Activated CD4-positive, alpha-beta memory T cell treated with anti-CD3 and anti-CD28 coated beads for 36 hours (primary cell): Measurements from ENCODE around the gene FHIT. TPM values are rescaled to one million over a fixed set of nuclear protein-coding genes. Genes with fewer than 3 reads are reported as not detected.

Experiments
- CTCF ChIA-PET: fragments of 350-600 bp; sonication (Branson Sonifier 250); formaldehyde crosslinking; loops from one replicate; lab custom pipeline; 2021; ENCODE audit warnings: antibody characterized with exemption, inconsistent platforms; lab: Charles Lee
- POLR2A ChIA-PET: fragments of 350-600 bp; sonication (Branson Sonifier 250); formaldehyde crosslinking; loops from one replicate; lab custom pipeline; 2021; ENCODE audit warnings: antibody characterized with exemption; lab: Charles Lee
- DNase-seq: peaks from one replicate; pipeline ENCODE4 v3.0.0-alpha.2; 2020
- H3K27ac Mint-ChIP-seq: one replicate; pipeline ENCODE4 v1.8.0; 2021; ENCODE audit warnings: mixed read lengths
- H3K27me3 Mint-ChIP-seq: one replicate; pipeline ENCODE4 v1.8.0; 2021; ENCODE audit warnings: mixed read lengths
- H3K36me3 Mint-ChIP-seq: one replicate; pipeline ENCODE4 v1.8.0; 2021; ENCODE audit warnings: mixed read lengths
- H3K4me1 Mint-ChIP-seq: one replicate; pipeline ENCODE4 v1.8.0; 2021; ENCODE audit warnings: low read depth, mixed read lengths
- H3K4me3 Mint-ChIP-seq: one replicate; pipeline ENCODE4 v1.8.0; 2021; ENCODE audit warnings: mild to moderate bottlenecking, mixed read lengths
- H3K9me3 Mint-ChIP-seq: one replicate; pipeline ENCODE4 v1.8.0; 2021; ENCODE audit warnings: mixed read lengths
- intact Hi-C: fragments of 100-400 bp; cut with micrococcal nuclease; formaldehyde crosslinking; loops from one replicate; pipeline ENCODE4 v1.15.1; 2023
- total RNA-seq, 2 experiments: library from RNA; stranded (reverse); gene quantifications; one replicate each; pipeline ENCODE4 v1.2.3, GENCODE V29; 2021

FHIT gene
- total RNA-seq, 2 experiments from 2014 or later = 7.2 to 8.7 TPM

GRCh38 chr3:60514085-60514649 lies 737.1 kb downstream of the FHIT start:
- no peaks in the 10 kb centered on the region for H3K4me1 Mint-ChIP-seq
- no peak overlapping the region for H3K27ac Mint-ChIP-seq
- POLR2A ChIA-PET = no interaction called here
- no peaks in the 10 kb centered on the region for H3K9me3 Mint-ChIP-seq
- no peaks in the 10 kb centered on the region for H3K27me3 Mint-ChIP-seq
- no peak for DNase-seq
- CTCF ChIA-PET = no interaction called here
- no peaks in the 10 kb centered on the region for H3K36me3 Mint-ChIP-seq
- no peak overlapping the region for H3K4me3 Mint-ChIP-seq
- intact Hi-C loops = no loop called here

- ChIA-PET POLR2A (no interaction called here), CTCF (no interaction called here)
- no peaks in the 10 kb centered on the region for H3K9me3 Mint-ChIP-seq
- no peak overlapping the region for H3K4me3 Mint-ChIP-seq
- no peaks in the 10 kb centered on the region for H3K4me1 Mint-ChIP-seq
- no peaks in the 10 kb centered on the region for H3K36me3 Mint-ChIP-seq
- intact Hi-C loops = no loop called here
- no peaks in the 10 kb centered on the region for H3K27me3 Mint-ChIP-seq
- H3K27ac Mint-ChIP-seq = no peak overlapping the region
- DNase-seq = no peak
Observed at GRCh38 chr3:60513241-60513640, 738.0 kb downstream of the FHIT start.

- DNase-seq = no peak
- H3K27me3 Mint-ChIP-seq = no peaks in the 10 kb centered on the region
- no peak overlapping the region for H3K27ac Mint-ChIP-seq
- H3K9me3 Mint-ChIP-seq = no peaks in the 10 kb centered on the region
- no peak overlapping the region for H3K4me3 Mint-ChIP-seq
- no peaks in the 10 kb centered on the region for H3K4me1 Mint-ChIP-seq
- CTCF ChIA-PET = no interaction called here
- POLR2A ChIA-PET = no interaction called here
- intact Hi-C loops = no loop called here
- no peaks in the 10 kb centered on the region for H3K36me3 Mint-ChIP-seq
Observed at GRCh38 chr3:60512506-60512905, 738.7 kb downstream of the FHIT start.

GRCh38 chr3:60509471-60509870 lies 741.8 kb downstream of the FHIT start:
- H3K4me3 Mint-ChIP-seq = no peak overlapping the region
- H3K4me1 Mint-ChIP-seq = no peaks in the 10 kb centered on the region
- ChIA-PET POLR2A (no interaction called here), CTCF (interaction anchor here (0.6 kb wide), 1 partner anchor 18 kb away, joined by 4 read pairs; no protein-coding TSS in a partner anchor)
- DNase-seq = no peak
- intact Hi-C loops = no loop called here
- H3K36me3 Mint-ChIP-seq = no peaks in the 10 kb centered on the region
- no peaks in the 10 kb centered on the region for H3K27me3 Mint-ChIP-seq
- H3K9me3 Mint-ChIP-seq = no peaks in the 10 kb centered on the region
- H3K27ac Mint-ChIP-seq = no peak overlapping the region

GRCh38 chr3:60504827-60505457 lies 746.3 kb downstream of the FHIT start:
- no peaks in the 10 kb centered on the region for H3K4me1 Mint-ChIP-seq
- no peak for DNase-seq
- H3K27ac Mint-ChIP-seq = no peak overlapping the region
- ChIA-PET POLR2A (no interaction called here), CTCF (no interaction called here)
- intact Hi-C loops = no loop called here
- no peaks in the 10 kb centered on the region for H3K9me3 Mint-ChIP-seq
- no peak overlapping the region for H3K4me3 Mint-ChIP-seq
- no peaks in the 10 kb centered on the region for H3K36me3 Mint-ChIP-seq
- H3K27me3 Mint-ChIP-seq = no peaks in the 10 kb centered on the region

GRCh38 chr3:60501314-60501713 lies 749.9 kb downstream of the FHIT start:
- no peaks in the 10 kb centered on the region for H3K4me1 Mint-ChIP-seq
- no peak for DNase-seq
- intact Hi-C loops = no loop called here
- ChIA-PET POLR2A (no interaction called here), CTCF (no interaction called here)
- no peaks in the 10 kb centered on the region for H3K36me3 Mint-ChIP-seq
- no peak overlapping the region for H3K27ac Mint-ChIP-seq
- H3K27me3 Mint-ChIP-seq = no peaks in the 10 kb centered on the region
- H3K4me3 Mint-ChIP-seq = no peak overlapping the region
- H3K9me3 Mint-ChIP-seq = peaks cover 3% of the 10 kb centered on the region

- intact Hi-C loops = no loop called here
- Mint-ChIP-seq H3K4me1 (no peaks in the 10 kb centered on the region), H3K4me3 (no peak overlapping the region), H3K27me3 (no peaks in the 10 kb centered on the region), H3K27ac (no peak overlapping the region), H3K9me3 (peaks cover 3% of the 10 kb centered on the region), H3K36me3 (no peaks in the 10 kb centered on the region)
- no peak for DNase-seq
- POLR2A ChIA-PET = no interaction called here
- CTCF ChIA-PET = no interaction called here
Observed at GRCh38 chr3:60497902-60498301, 753.4 kb downstream of the FHIT start.

- ChIA-PET POLR2A (no interaction called here), CTCF (interaction anchor here (0.6 kb wide), 1 partner anchor 109 kb away, joined by 3 read pairs; no protein-coding TSS in a partner anchor)
- no peak overlapping the region for H3K27ac Mint-ChIP-seq
- H3K4me3 Mint-ChIP-seq = no peak overlapping the region
- no peak for DNase-seq
- no peaks in the 10 kb centered on the region for H3K36me3 Mint-ChIP-seq
- H3K4me1 Mint-ChIP-seq = no peaks in the 10 kb centered on the region
- intact Hi-C loops = no loop called here
- H3K9me3 Mint-ChIP-seq = no peaks in the 10 kb centered on the region
- no peaks in the 10 kb centered on the region for H3K27me3 Mint-ChIP-seq
Observed at GRCh38 chr3:60490992-60491391, 760.3 kb downstream of the FHIT start.

GRCh38 chr3:60475096-60475495 lies 776.2 kb downstream of the FHIT start:
- no peaks in the 10 kb centered on the region for H3K36me3 Mint-ChIP-seq
- ChIA-PET CTCF (no interaction called here), POLR2A (no interaction called here)
- H3K4me3 Mint-ChIP-seq = no peak overlapping the region
- H3K9me3 Mint-ChIP-seq = no peaks in the 10 kb centered on the region
- H3K27me3 Mint-ChIP-seq = no peaks in the 10 kb centered on the region
- no peaks in the 10 kb centered on the region for H3K4me1 Mint-ChIP-seq
- DNase-seq = no peak
- intact Hi-C loops = no loop called here
- no peak overlapping the region for H3K27ac Mint-ChIP-seq

GRCh38 chr3:60469481-60469880 lies 781.8 kb downstream of the FHIT start:
- H3K4me1 Mint-ChIP-seq = no peaks in the 10 kb centered on the region
- intact Hi-C loops = no loop called here
- H3K4me3 Mint-ChIP-seq = no peak overlapping the region
- no peaks in the 10 kb centered on the region for H3K36me3 Mint-ChIP-seq
- ChIA-PET CTCF (no interaction called here), POLR2A (no interaction called here)
- peaks cover 21% of the 10 kb centered on the region for H3K9me3 Mint-ChIP-seq
- no peak for DNase-seq
- H3K27ac Mint-ChIP-seq = no peak overlapping the region
- H3K27me3 Mint-ChIP-seq = no peaks in the 10 kb centered on the region

- CTCF ChIA-PET = interaction anchor here (0.5 to 1.3 kb wide), 3 partner anchors 10 to 272 kb away, joined by 3 read pairs; no protein-coding TSS in a partner anchor
Observed at GRCh38 chr3:60463685-60464084, 787.6 kb downstream of the FHIT start.

GRCh38 chr3:60461267-60461666 lies 790.0 kb downstream of the FHIT start:
- H3K27me3 Mint-ChIP-seq = no peaks in the 10 kb centered on the region
- no peaks in the 10 kb centered on the region for H3K36me3 Mint-ChIP-seq
- CTCF ChIA-PET = no interaction called here

More at GRCh38 chr3:60463685-60464084, 787.6 kb downstream of the FHIT start:
- no peak overlapping the region for H3K4me3 Mint-ChIP-seq
- H3K36me3 Mint-ChIP-seq = no peaks in the 10 kb centered on the region
- H3K27ac Mint-ChIP-seq = no peak overlapping the region
- H3K27me3 Mint-ChIP-seq = no peaks in the 10 kb centered on the region
- no peak for DNase-seq
- intact Hi-C loops = no loop called here
- peaks cover 15% of the 10 kb centered on the region for H3K9me3 Mint-ChIP-seq
- H3K4me1 Mint-ChIP-seq = no peaks in the 10 kb centered on the region
- POLR2A ChIA-PET = no interaction called here

GRCh38 chr3:60456180-60456579 lies 795.1 kb downstream of the FHIT start:
- CTCF ChIA-PET = no interaction called here
- POLR2A ChIA-PET = no interaction called here
- Mint-ChIP-seq H3K27ac (no peak overlapping the region), H3K4me1 (peaks cover 2% of the 10 kb centered on the region), H3K4me3 (no peak overlapping the region), H3K36me3 (no peaks in the 10 kb centered on the region), H3K27me3 (no peaks in the 10 kb centered on the region), H3K9me3 (no peaks in the 10 kb centered on the region)
- intact Hi-C loops = no loop called here
- no peak for DNase-seq

More at GRCh38 chr3:60461267-60461666, 790.0 kb downstream of the FHIT start:
- no peak overlapping the region for H3K4me3 Mint-ChIP-seq
- DNase-seq = no peak
- peaks cover under 1% of the 10 kb centered on the region for H3K4me1 Mint-ChIP-seq
- H3K27ac Mint-ChIP-seq = no peak overlapping the region
- POLR2A ChIA-PET = no interaction called here
- intact Hi-C loops = no loop called here
- peaks cover 13% of the 10 kb centered on the region for H3K9me3 Mint-ChIP-seq
